Neural cell (in vitro differentiated cells): Measurements from ENCODE around the gene TXK.

Experiments
- CTCF ChIP-seq: fragments of 450-650 bp; IDR thresholded peaks from 2 replicates; pipeline ENCODE4 v1.5.1; 2014; ENCODE audit warnings: antibody characterized with exemption, mild to moderate bottlenecking, moderate library complexity; ENCODE audit not compliant: poor library complexity, severe bottlenecking
- EP300 ChIP-seq: fragments of 450-650 bp; conservative IDR thresholded peaks from 2 replicates; pipeline ENCODE4 v1.6.1; 2014; ENCODE audit warnings: antibody characterized with exemption, mild to moderate bottlenecking, moderate library complexity; ENCODE audit not compliant: poor library complexity, severe bottlenecking
- EZH2 ChIP-seq: fragments of 200-600, 300-800 bp; shearing (Covaris generic), sonication (generic); IDR thresholded peaks from 2 replicates; pipeline ENCODE4 v1.6.1; 2014; ENCODE audit warnings: antibody characterized with exemption, low read length, borderline replicate concordance, mild to moderate bottlenecking; ENCODE audit not compliant: insufficient read depth, poor library complexity, severe bottlenecking
- POLR2AphosphoS5 ChIP-seq: IDR thresholded peaks from 2 replicates; pipeline ENCODE4 v1.6.1; 2012
- RAD21 ChIP-seq: fragments of 450-650 bp; conservative IDR thresholded peaks from 2 replicates; pipeline ENCODE4 v1.6.1; 2014; ENCODE audit warnings: antibody characterized with exemption, mild to moderate bottlenecking, moderate library complexity
- REST ChIP-seq: IDR thresholded peaks from 2 replicates; pipeline ENCODE4 v1.6.1; 2012; ENCODE audit warnings: borderline replicate concordance
- SMC3 ChIP-seq: fragments of 450-650 bp; conservative IDR thresholded peaks from 2 replicates; pipeline ENCODE4 v1.6.1; 2014; ENCODE audit warnings: antibody characterized with exemption, mild to moderate bottlenecking, moderate library complexity; ENCODE audit not compliant: poor library complexity
- TAF1 ChIP-seq: IDR thresholded peaks from 2 replicates; pipeline ENCODE4 v1.6.1; 2012; ENCODE audit warnings: low read depth

- TF ChIP-seq CTCF (no peak), EZH2 (no peak), SMC3 (no peak), POLR2AphosphoS5 (no peak), EP300 (no peak), REST (no peak), TAF1 (no peak), RAD21 (no peak)
Measured at GRCh38 chr4:48108309-48109073, 25.6 kb downstream of the TXK start.
